Placental epithelial cell (primary cell): Measurements from ENCODE around the gene SAMD4A. TPM values are rescaled to one million over a fixed set of nuclear protein-coding genes. Genes with fewer than 3 reads are reported as not detected.

Source experiments
- total RNA-seq: library from RNA; depleted of rRNA; stranded (reverse); fragments of >200 nt; gene quantifications from 2 replicates; pipeline ENCODE4 v1.2.3, GENCODE V29; 2012

The SAMD4A gene
- 20.8 and 40.6 TPM in 2 replicates for total RNA-seq

DNA sequence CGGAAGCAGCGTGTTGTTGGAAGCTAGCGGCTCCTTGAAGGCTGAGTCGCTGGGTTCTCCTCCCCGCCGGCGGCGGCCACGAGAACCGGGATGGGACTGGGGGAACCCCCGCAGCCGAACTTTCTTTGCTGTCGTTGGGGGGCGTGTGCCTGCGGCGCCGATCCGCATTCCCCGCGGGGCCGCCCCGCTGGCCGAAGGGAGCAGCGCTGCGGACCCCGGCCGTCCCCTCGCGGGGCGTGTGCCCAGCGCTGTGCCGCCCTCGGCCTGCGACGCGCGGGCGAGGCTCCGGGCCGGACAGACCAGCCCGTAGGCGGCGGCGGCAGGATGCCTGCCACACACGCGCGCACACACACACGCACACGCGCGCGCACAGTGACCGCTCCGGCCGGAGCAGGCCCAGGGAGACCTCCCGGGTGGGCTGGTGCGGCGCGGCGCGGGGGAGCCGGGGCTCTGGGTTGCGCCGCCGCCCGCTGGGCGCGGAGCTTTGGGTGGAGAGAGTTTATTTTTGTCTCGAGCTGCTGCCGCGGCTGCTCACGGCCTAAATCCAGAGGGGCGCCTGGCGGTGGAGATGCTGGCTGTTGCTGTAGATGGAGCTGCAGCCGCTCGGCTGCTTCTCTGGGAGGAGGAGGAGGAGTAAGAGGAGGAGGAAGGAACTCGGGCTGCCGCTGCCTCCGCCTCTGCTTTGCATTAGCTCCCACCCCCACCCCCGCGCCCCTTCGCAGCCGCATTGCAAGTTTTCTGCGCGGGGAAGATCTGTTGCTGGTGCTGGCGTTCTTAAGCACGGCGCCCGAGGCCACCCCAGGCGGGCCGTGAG, at the start of gene SAMD4A:
TSS of gene SAMD4A (plus strand) at position 719 of the 814 bp plus-strand sequence. CDS start 789 bp downstream, outside the sequence.

Other genes starting within 250 kb of the SAMD4A start
- gene CDKN3, start 170.1 kb upstream of the SAMD4A start, total RNA-seq = 5.1 and 20.6 TPM in 2 replicates
- 29.1 and 162 TPM in 2 replicates for gene CNIH1, start 125.8 kb upstream of the SAMD4A start, total RNA-seq
- 49.5 and 102 TPM in 2 replicates for gene GMFB, start 78.1 kb upstream of the SAMD4A start, total RNA-seq
- 6.7 and 8.8 TPM in 2 replicates for gene CGRRF1, start 57.2 kb upstream of the SAMD4A start, total RNA-seq